ENCODE data around the gene BROX. TPM values are rescaled to one million over a fixed set of nuclear protein-coding genes. Genes with fewer than 3 reads are reported as not detected.

The BROX gene
- total and polyA plus RNA-seq, 4 donors, result 6.0 to 28.3 (median 14.4) TPM

DNA sequence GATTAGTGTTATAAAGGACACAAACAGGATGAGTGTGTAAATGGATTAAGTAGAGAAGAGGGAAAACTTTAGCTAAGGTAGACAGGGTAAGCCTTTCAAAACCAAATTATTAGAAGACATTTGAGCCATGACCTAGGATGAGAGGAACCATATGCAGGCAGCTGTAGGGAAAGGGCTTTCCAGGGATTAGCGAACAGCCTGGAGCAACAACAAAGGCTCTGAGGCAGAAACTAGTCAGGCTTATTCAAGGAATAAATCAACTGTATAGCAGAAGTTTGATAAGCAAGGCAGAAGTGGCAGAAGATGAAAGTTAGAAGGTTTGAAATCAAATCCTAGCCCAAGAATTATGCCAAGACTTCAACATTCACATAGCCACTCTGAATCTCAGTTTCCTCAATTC lies 21.3 kb upstream of the BROX start:
- Histone ChIP-seq H3K27ac (ENCODE audit: low read depth in 1 of 2, low read length in 2 of 2) (no peak overlapping the region), H3K9me3 (ENCODE audit: control insufficient read depth in 4 of 4, low read length in 3 of 4) (no peaks in the 10 kb centered on the region), H3K4me3 (ENCODE audit: low read depth in 1 of 3, low read length in 3 of 3) (no peak overlapping the region), H3K27me3 (ENCODE audit: control insufficient read depth in 4 of 4, insufficient read depth in 4 of 4, low read length in 3 of 4) (no peaks in the 10 kb centered on the region), H3K36me3 (ENCODE audit: control insufficient read depth in 4 of 4, insufficient read depth in 3 of 4, low read depth in 1 of 4, low read length in 3 of 4) (peaks cover 2 to 12% (median 11%) of the 10 kb centered on the region in 4 donors), H3K4me1 (ENCODE audit: control insufficient read depth in 4 of 4, insufficient read depth in 4 of 4, low read length in 3 of 4) (no peaks in the 10 kb centered on the region), H3K9ac (ENCODE audit: low read depth in 1 of 2, low read length in 2 of 2) (no peak overlapping the region)
- no peak for DNase-seq (ENCODE audit: low spot score)
- TF ChIP-seq FOXA2 (IDR thresholded peaks at IDR 0.05) (no peak), HNF4A (conservative IDR thresholded peaks at IDR 0.05) (no peak), FOXA1 (IDR thresholded peaks at IDR 0.05) (no peak), RAD21 (IDR thresholded peaks at IDR 0.05) (no peak), TAF1 (conservative IDR thresholded peaks at IDR 0.05) (no peak), JUND (IDR thresholded peaks at IDR 0.05) (no peak)
- WGBS, result 98% methylated on average over 1 of the region's 1 CpG

DNA sequence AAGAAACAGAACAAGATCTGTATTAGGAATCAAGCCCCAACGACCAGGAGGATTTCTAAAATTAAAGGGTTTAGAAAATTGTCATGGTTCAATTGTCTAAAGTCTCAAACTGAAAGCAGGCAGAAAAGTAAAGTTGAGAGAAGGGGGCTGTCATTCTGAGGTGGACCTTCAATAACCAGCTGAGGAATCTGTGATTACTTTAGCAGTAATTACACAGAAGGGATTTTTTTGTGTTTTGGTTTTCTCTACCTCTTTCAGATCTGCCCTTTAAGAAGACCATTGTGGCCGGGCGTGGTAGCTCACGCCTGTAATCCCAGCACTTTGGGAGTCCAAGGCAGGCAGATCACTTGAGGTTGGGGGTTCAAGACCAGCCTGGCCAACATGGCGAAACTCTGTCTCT lies 17.4 kb upstream of the BROX start:
- H3K4me1 ChIP-seq (ENCODE audit: control insufficient read depth in 4 of 4, insufficient read depth in 4 of 4, low read length in 3 of 4), result no peaks in the 10 kb centered on the region
- H3K27ac ChIP-seq (ENCODE audit: low read depth in 1 of 2, low read length in 2 of 2), result no peak overlapping the region
- H3K4me3 ChIP-seq (ENCODE audit: low read depth in 1 of 3, low read length in 3 of 3), result no peak overlapping the region
- H3K9me3 ChIP-seq (ENCODE audit: control insufficient read depth in 4 of 4, low read length in 3 of 4), result no peaks in the 10 kb centered on the region
- H3K9ac ChIP-seq (ENCODE audit: low read depth in 1 of 2, low read length in 2 of 2), result no peak overlapping the region
- H3K36me3 ChIP-seq (ENCODE audit: control insufficient read depth in 4 of 4, insufficient read depth in 3 of 4, low read depth in 1 of 4, low read length in 3 of 4), result peaks cover 0 to 5% (median 0%) of the 10 kb centered on the region in 4 donors
- TF ChIP-seq RXRA (IDR thresholded peaks at IDR 0.05), result no peak
- TF ChIP-seq, protein P1, sequence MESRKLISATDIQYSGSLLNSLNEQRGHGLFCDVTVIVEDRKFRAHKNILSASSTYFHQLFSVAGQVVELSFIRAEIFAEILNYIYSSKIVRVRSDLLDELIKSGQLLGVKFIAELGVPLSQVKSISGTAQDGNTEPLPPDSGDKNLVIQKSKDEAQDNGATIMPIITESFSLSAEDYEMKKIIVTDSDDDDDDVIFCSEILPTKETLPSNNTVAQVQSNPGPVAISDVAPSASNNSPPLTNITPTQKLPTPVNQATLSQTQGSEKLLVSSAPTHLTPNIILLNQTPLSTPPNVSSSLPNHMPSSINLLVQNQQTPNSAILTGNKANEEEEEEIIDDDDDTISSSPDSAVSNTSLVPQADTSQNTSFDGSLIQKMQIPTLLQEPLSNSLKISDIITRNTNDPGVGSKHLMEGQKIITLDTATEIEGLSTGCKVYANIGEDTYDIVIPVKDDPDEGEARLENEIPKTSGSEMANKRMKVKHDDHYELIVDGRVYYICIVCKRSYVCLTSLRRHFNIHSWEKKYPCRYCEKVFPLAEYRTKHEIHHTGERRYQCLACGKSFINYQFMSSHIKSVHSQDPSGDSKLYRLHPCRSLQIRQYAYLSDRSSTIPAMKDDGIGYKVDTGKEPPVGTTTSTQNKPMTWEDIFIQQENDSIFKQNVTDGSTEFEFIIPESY (IDR thresholded peaks at IDR 0.05), result no peak
- H3K27me3 ChIP-seq (ENCODE audit: control insufficient read depth in 4 of 4, insufficient read depth in 4 of 4, low read length in 3 of 4), result no peaks in the 10 kb centered on the region
- WGBS, result 92% methylated on average over 5 of the region's 5 CpGs
- DNase-seq (ENCODE audit: low spot score), result no peak

GRCh38 chr1:222696741-222697140 lies 15.6 kb upstream of the BROX start:
- DNase-seq (ENCODE audit: low spot score), result no peak
- no peaks in the 10 kb centered on the region for H3K27me3 ChIP-seq (ENCODE audit: control insufficient read depth in 4 of 4, insufficient read depth in 4 of 4, low read length in 3 of 4)
- no peaks in the 10 kb centered on the region for H3K9me3 ChIP-seq (ENCODE audit: control insufficient read depth in 4 of 4, low read length in 3 of 4)
- H3K4me3 ChIP-seq (ENCODE audit: low read depth in 1 of 3, low read length in 3 of 3), result no peak overlapping the region
- 96% methylated on average over 8 of the region's 8 CpGs for WGBS
- TF ChIP-seq JUND (IDR thresholded peaks at IDR 0.05) (no peak), REST (IDR thresholded peaks at IDR 0.05) (no peak), FOXA1 (IDR thresholded peaks at IDR 0.05) (no peak), NR2F2 (IDR thresholded peaks at IDR 0.05) (no peak), RXRA (IDR thresholded peaks at IDR 0.05) (no peak), EGR1 (IDR thresholded peaks at IDR 0.05; ENCODE audit: low read depth in 2 of 2) (no peak), TAF1 (conservative IDR thresholded peaks at IDR 0.05) (no peak), SP1 (IDR thresholded peaks at IDR 0.05) (no peak), HNF4A (conservative IDR thresholded peaks at IDR 0.05) (no peak), FOXA2 (IDR thresholded peaks at IDR 0.05) (no peak), YY1 (IDR thresholded peaks at IDR 0.05) (no peak), GABPA (IDR thresholded peaks at IDR 0.05 in 1 of 2, conservative IDR thresholded peaks at IDR 0.05 in 1 of 2) (no peak), HNF4G (IDR thresholded peaks at IDR 0.05) (no peak)
- TF ChIP-seq, protein P2, sequence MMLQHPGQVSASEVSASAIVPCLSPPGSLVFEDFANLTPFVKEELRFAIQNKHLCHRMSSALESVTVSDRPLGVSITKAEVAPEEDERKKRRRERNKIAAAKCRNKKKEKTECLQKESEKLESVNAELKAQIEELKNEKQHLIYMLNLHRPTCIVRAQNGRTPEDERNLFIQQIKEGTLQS (IDR thresholded peaks at IDR 0.05), result no peak
- TF ChIP-seq, protein P1 (IDR thresholded peaks at IDR 0.05), result no peak
- no peak overlapping the region for H3K9ac ChIP-seq (ENCODE audit: low read depth in 1 of 2, low read length in 2 of 2)
- no peaks in the 10 kb centered on the region for H3K4me1 ChIP-seq (ENCODE audit: control insufficient read depth in 4 of 4, insufficient read depth in 4 of 4, low read length in 3 of 4)
- H3K36me3 ChIP-seq (ENCODE audit: control insufficient read depth in 4 of 4, insufficient read depth in 3 of 4, low read depth in 1 of 4, low read length in 3 of 4), result peaks cover 0 to 2% (median 0%) of the 10 kb centered on the region in 4 donors
- H3K27ac ChIP-seq (ENCODE audit: low read depth in 1 of 2, low read length in 2 of 2), result no peak overlapping the region
